ENCODE results near the gene CCDC192. TPM values are rescaled to one million over a fixed set of nuclear protein-coding genes. Genes with fewer than 3 reads are reported as not detected.

The CCDC192 gene
- total and polyA plus RNA-seq, 10 of the 15 experiments (the other 5 are each of a cell fraction or from before 2014, with no cell fraction given): 0.20 to 0.79 (median 0.32) TPM; not detected in 4

DNA sequence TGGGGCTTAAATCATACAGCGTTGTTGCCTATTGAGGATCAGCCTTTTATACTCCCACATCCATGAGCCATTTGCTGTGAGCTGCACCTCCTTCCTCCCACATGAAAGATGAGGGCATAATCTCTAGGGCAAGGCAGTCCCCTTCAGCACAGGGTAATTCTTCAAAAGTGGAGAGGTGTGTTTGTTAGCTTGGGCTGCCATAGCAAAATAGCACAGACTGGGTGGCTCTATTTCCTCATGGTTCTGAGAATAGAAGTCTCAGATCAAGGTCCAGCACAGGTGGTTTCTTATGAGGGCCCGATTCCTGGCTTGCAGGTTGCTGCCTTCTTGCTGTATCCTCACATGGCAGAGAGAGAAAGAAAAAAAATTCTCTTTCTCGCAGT is 258.6 kb downstream of the CCDC192 start:
- TF ChIP-seq MEF2A (IDR thresholded peaks at IDR 0.05; ENCODE audit: insufficient read depth, low read depth, low read length) (no peak), FOXM1 (IDR thresholded peaks at IDR 0.05; ENCODE audit: low read depth, low read length) (no peak), ZNF274 (IDR thresholded peaks at IDR 0.05; ENCODE audit: insufficient read depth, insufficient read length) (no peak), CBX5 (IDR thresholded peaks at IDR 0.05; ENCODE audit: low read depth) (no peak), IKZF2 (IDR thresholded peaks at IDR 0.05) (no peak), ETV6 (conservative IDR thresholded peaks at IDR 0.05 in 1 of 2, IDR thresholded peaks at IDR 0.05 in 1 of 2; ENCODE audit: borderline replicate concordance in 1 of 2, low read depth in 1 of 2) (no peak), TARDBP (IDR thresholded peaks at IDR 0.05; ENCODE audit: borderline replicate concordance) (no peak)
- WGBS (ENCODE audit: insufficient coverage, insufficient replicate concordance, low lambda C conversion rate, missing lambda C conversion rate): 81% methylated on average over 3 of the region's 3 CpGs
- no peaks in the 10 kb centered on the region; the same call in 2 of the 3 replicates for H3K9me3 ChIP-seq (replicated peaks; ENCODE audit: control insufficient read depth, insufficient read depth, low read length)
- intact Hi-C loops (cut with micrococcal nuclease; ENCODE audit: unreplicated experiment) (no loop called here), in situ Hi-C loops (cut with MboI) (no loop called here)
- no peak overlapping the region for H3K4me2 ChIP-seq (ENCODE audit: control insufficient read depth, insufficient read depth)
- H3K9ac ChIP-seq (ENCODE audit: control insufficient read depth, insufficient read depth, low read length): no peak overlapping the region
- H2AFZ ChIP-seq (ENCODE audit: control insufficient read depth, low read depth, low read length): no peak overlapping the region
- peaks cover 0 to 3% of the 10 kb centered on the region in 2 experiments; a peak in 2 of 4 replicates for H3K36me3 ChIP-seq (ENCODE audit: control insufficient read depth in 2 of 2, insufficient read depth in 2 of 2, low read length in 1 of 2)
- RAD21 ChIA-PET (ENCODE audit: unreplicated experiment): no interaction called here
- H3K27me3 ChIP-seq (replicated peaks in 1 of 2; ENCODE audit: control insufficient read depth in 2 of 2, insufficient read depth in 2 of 2, low read length in 1 of 2): no peaks in the 10 kb centered on the region
- ATAC-seq (no peak), FAIRE-seq (no peak), DNase-seq (ENCODE audit: low read depth, low spot score) (no peak)
- CTCF ChIA-PET: no interaction called here
- SMC1A ChIA-PET (ENCODE audit: uncharacterized antibody, unreplicated experiment): interaction anchor here (1.4 kb wide), 1 partner anchor 46 kb away, joined by 3 read pairs; no protein-coding TSS in a partner anchor
- H3K4me3 ChIP-seq: no peak overlapping the region
- POLR2A ChIA-PET: no interaction called here
- H3K79me2 ChIP-seq (ENCODE audit: control insufficient read depth, insufficient read depth, low read length): no peaks in the 10 kb centered on the region
- no peak overlapping the region for H3K27ac ChIP-seq (ENCODE audit: control insufficient read depth, insufficient read depth)
- H3K4me1 ChIP-seq (ENCODE audit: control insufficient read depth, insufficient read depth, low read length): no peaks in the 10 kb centered on the region
- no TSS peak for BruUV-seq (replicated peaks)
- H4K20me1 ChIP-seq (ENCODE audit: control insufficient read depth, insufficient read depth): no peaks in the 10 kb centered on the region

DNA sequence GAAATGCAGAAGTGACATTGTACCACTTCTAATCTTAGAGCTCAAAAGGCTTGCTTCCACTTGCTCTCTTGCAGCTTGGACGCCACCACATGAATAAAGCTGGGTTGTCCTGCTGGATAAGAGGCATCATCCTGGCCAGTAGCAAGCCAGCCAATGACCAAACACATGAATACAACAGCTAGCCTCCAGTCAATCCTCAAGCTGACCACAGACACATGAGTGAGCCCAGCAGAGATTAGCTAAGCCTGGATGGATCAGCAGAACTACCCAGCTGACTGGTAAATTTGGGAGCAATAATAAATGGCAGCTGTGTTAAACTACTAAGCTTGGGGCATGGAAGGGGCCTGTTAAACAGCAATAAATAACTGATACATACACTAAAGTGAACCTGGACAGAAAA is 259.3 kb downstream of the CCDC192 start:
- no peaks in the 10 kb centered on the region for H3K79me2 ChIP-seq (ENCODE audit: control insufficient read depth, insufficient read depth, low read length)
- H3K27ac ChIP-seq (ENCODE audit: control insufficient read depth, insufficient read depth): no peak overlapping the region
- RAD21 ChIA-PET (ENCODE audit: unreplicated experiment): no interaction called here
- no peak overlapping the region for H3K4me2 ChIP-seq (ENCODE audit: control insufficient read depth, insufficient read depth)
- H2AFZ ChIP-seq (ENCODE audit: control insufficient read depth, low read depth, low read length): no peak overlapping the region
- intact Hi-C loops (cut with micrococcal nuclease; ENCODE audit: unreplicated experiment): no loop called here
- no peaks in the 10 kb centered on the region for H3K27me3 ChIP-seq (replicated peaks in 1 of 2; ENCODE audit: control insufficient read depth in 2 of 2, insufficient read depth in 2 of 2, low read length in 1 of 2)
- BruUV-seq (replicated peaks): no TSS peak
- in situ Hi-C loops (cut with MboI): no loop called here
- no peaks in the 10 kb centered on the region for H3K4me1 ChIP-seq (ENCODE audit: control insufficient read depth, insufficient read depth, low read length)
- H3K36me3 ChIP-seq (ENCODE audit: control insufficient read depth in 2 of 2, insufficient read depth in 2 of 2, low read length in 1 of 2): peaks cover 0 to 3% of the 10 kb centered on the region in 2 experiments; a peak in 2 of 4 replicates
- no peak for FAIRE-seq
- H4K20me1 ChIP-seq (ENCODE audit: control insufficient read depth, insufficient read depth): no peaks in the 10 kb centered on the region
- no peak for DNase-seq (ENCODE audit: low read depth, low spot score)
- WGBS (ENCODE audit: insufficient coverage, insufficient replicate concordance, low lambda C conversion rate, missing lambda C conversion rate): 40% methylated on average over 1 of the region's 1 CpG
- H3K9ac ChIP-seq (ENCODE audit: control insufficient read depth, insufficient read depth, low read length): no peak overlapping the region
- SMC1A ChIA-PET (ENCODE audit: uncharacterized antibody, unreplicated experiment): interaction anchor here (1.0 to 1.2 kb wide), 2 partner anchors 13 to 45 kb away, joined by 3 to 7 read pairs; no protein-coding TSS in a partner anchor
- POLR2A ChIA-PET: no interaction called here
- H3K9me3 ChIP-seq (replicated peaks; ENCODE audit: control insufficient read depth, insufficient read depth, low read length): no peaks in the 10 kb centered on the region; the same call in 2 of the 3 replicates
- no peak for ATAC-seq
- no peak overlapping the region for H3K4me3 ChIP-seq
- CTCF ChIA-PET: no interaction called here
- TF ChIP-seq, protein P1, sequence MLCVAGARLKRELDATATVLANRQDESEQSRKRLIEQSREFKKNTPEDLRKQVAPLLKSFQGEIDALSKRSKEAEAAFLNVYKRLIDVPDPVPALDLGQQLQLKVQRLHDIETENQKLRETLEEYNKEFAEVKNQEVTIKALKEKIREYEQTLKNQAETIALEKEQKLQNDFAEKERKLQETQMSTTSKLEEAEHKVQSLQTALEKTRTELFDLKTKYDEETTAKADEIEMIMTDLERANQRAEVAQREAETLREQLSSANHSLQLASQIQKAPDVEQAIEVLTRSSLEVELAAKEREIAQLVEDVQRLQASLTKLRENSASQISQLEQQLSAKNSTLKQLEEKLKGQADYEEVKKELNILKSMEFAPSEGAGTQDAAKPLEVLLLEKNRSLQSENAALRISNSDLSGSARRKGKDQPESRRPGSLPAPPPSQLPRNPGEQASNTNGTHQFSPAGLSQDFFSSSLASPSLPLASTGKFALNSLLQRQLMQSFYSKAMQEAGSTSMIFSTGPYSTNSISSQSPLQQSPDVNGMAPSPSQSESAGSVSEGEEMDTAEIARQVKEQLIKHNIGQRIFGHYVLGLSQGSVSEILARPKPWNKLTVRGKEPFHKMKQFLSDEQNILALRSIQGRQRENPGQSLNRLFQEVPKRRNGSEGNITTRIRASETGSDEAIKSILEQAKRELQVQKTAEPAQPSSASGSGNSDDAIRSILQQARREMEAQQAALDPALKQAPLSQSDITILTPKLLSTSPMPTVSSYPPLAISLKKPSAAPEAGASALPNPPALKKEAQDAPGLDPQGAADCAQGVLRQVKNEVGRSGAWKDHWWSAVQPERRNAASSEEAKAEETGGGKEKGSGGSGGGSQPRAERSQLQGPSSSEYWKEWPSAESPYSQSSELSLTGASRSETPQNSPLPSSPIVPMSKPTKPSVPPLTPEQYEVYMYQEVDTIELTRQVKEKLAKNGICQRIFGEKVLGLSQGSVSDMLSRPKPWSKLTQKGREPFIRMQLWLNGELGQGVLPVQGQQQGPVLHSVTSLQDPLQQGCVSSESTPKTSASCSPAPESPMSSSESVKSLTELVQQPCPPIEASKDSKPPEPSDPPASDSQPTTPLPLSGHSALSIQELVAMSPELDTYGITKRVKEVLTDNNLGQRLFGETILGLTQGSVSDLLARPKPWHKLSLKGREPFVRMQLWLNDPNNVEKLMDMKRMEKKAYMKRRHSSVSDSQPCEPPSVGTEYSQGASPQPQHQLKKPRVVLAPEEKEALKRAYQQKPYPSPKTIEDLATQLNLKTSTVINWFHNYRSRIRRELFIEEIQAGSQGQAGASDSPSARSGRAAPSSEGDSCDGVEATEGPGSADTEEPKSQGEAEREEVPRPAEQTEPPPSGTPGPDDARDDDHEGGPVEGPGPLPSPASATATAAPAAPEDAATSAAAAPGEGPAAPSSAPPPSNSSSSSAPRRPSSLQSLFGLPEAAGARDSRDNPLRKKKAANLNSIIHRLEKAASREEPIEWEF (IDR thresholded peaks at IDR 0.05; ENCODE audit: insufficient replicate concordance, low read depth, low read length): no peak
- no peak for TF ChIP-seq IKZF2 (IDR thresholded peaks at IDR 0.05)
- no peak for TF ChIP-seq YBX1 (IDR thresholded peaks at IDR 0.05)
- TF ChIP-seq NRF1 (conservative IDR thresholded peaks at IDR 0.05; ENCODE audit: low read depth, low read length): no peak
- TF ChIP-seq SMAD5 (IDR thresholded peaks at IDR 0.05; ENCODE audit: low read depth): no peak
- TF ChIP-seq ZNF24 (IDR thresholded peaks at IDR 0.05): no peak
- no peak for TF ChIP-seq BACH1 (IDR thresholded peaks at IDR 0.05; ENCODE audit: borderline replicate concordance)
- TF ChIP-seq SRF (IDR thresholded peaks at IDR 0.05; ENCODE audit: low read depth in 2 of 2, low read length in 2 of 2): no peak
- TF ChIP-seq NR2C2 (IDR thresholded peaks at IDR 0.05; ENCODE audit: borderline replicate concordance, control insufficient read depth, insufficient read length, low read depth): no peak

Data from GM12878 (cell line).